Activated CD8-positive, alpha-beta T cell treated with anti-CD3 and anti-CD28 coated beads, Interleukin-2, amount 10 ng/mL, durations not matched to agents 7 days and 5 days (primary cell): ENCODE data around the gene ASB10. TPM values are rescaled to one million over a fixed set of nuclear protein-coding genes. Genes with fewer than 3 reads are reported as not detected.

Source experiments
- ATAC-seq: fragments of 150-1000 bp; cut with Tn5 transposase; one replicate; pipeline ENCODE4 v1.10.0; 2021; ENCODE audit warnings: moderate library complexity
- CTCF ChIA-PET: fragments of 350-600 bp; sonication (Branson Sonifier 250); formaldehyde crosslinking; loops from one replicate; lab custom pipeline; 2021; ENCODE audit warnings: antibody characterized with exemption; lab: Charles Lee
- POLR2A ChIA-PET: fragments of 350-600 bp; sonication (Branson Sonifier 250); formaldehyde crosslinking; loops from one replicate; lab custom pipeline; 2021; ENCODE audit warnings: antibody characterized with exemption; lab: Charles Lee
- DNase-seq: peaks from one replicate; pipeline ENCODE4 v3.0.0-alpha.2; 2020
- H3K27ac Mint-ChIP-seq: one replicate; pipeline ENCODE4 v1.8.0; 2021; ENCODE audit warnings: mild to moderate bottlenecking, mixed read lengths
- H3K27me3 Mint-ChIP-seq: one replicate; pipeline ENCODE4 v1.8.0; 2021; ENCODE audit warnings: low read depth, mixed read lengths
- H3K36me3 Mint-ChIP-seq: one replicate; pipeline ENCODE4 v1.8.0; 2021; ENCODE audit warnings: low read depth, mixed read lengths
- H3K4me1 Mint-ChIP-seq: one replicate; pipeline ENCODE4 v1.8.0; 2021; ENCODE audit warnings: low read depth, mixed read lengths
- H3K4me3 Mint-ChIP-seq: one replicate; pipeline ENCODE4 v1.8.0; 2021; ENCODE audit warnings: mild to moderate bottlenecking, mixed read lengths
- H3K9me3 Mint-ChIP-seq: one replicate; pipeline ENCODE4 v1.8.0; 2022; ENCODE audit warnings: mixed read lengths; ENCODE audit not compliant: insufficient read depth
- total RNA-seq, 2 experiments: library from RNA; stranded (reverse); gene quantifications; one replicate each; pipeline ENCODE4 v1.2.3, GENCODE V29; 2021

The ASB10 gene
- total RNA-seq, 2 experiments from 2014 or later = not detected

GRCh38 chr7:151148319-151149259, 38.5 kb downstream of the ASB10 start:
- ChIA-PET CTCF (interaction anchor here (0.7 to 1.7 kb wide), 3 partner anchors 9 to 24 kb away, joined by 3 to 8 read pairs (median 3); no protein-coding TSS in a partner anchor), POLR2A (no interaction called here)
- no peak overlapping the region for H3K27ac Mint-ChIP-seq
- peaks cover 7% of the 10 kb centered on the region for H3K27me3 Mint-ChIP-seq
- ATAC-seq (no peak), DNase-seq (no peak)
- no peaks in the 10 kb centered on the region for H3K9me3 Mint-ChIP-seq
- H3K36me3 Mint-ChIP-seq = no peaks in the 10 kb centered on the region
- no peak overlapping the region for H3K4me3 Mint-ChIP-seq
- H3K4me1 Mint-ChIP-seq = no peaks in the 10 kb centered on the region

GRCh38 chr7:151146761-151147160, 40.3 kb downstream of the ASB10 start:
- no peak overlapping the region for H3K4me3 Mint-ChIP-seq
- ATAC-seq = no peak

GRCh38 chr7:151144387-151144786, 42.7 kb downstream of the ASB10 start:
- ChIA-PET POLR2A (no interaction called here), CTCF (no interaction called here)
- Mint-ChIP-seq H3K4me3 (no peak overlapping the region), H3K27ac (no peak overlapping the region), H3K36me3 (no peaks in the 10 kb centered on the region), H3K9me3 (no peaks in the 10 kb centered on the region), H3K4me1 (no peaks in the 10 kb centered on the region), H3K27me3 (peaks cover 3% of the 10 kb centered on the region)
- ATAC-seq (no peak), DNase-seq (no peak)

More at GRCh38 chr7:151146761-151147160, 40.3 kb downstream of the ASB10 start:
- Mint-ChIP-seq H3K27ac (no peak overlapping the region), H3K4me1 (no peaks in the 10 kb centered on the region), H3K9me3 (no peaks in the 10 kb centered on the region), H3K27me3 (peaks cover 7% of the 10 kb centered on the region), H3K36me3 (no peaks in the 10 kb centered on the region)
- no peak for DNase-seq
- POLR2A ChIA-PET = no interaction called here
- CTCF ChIA-PET = interaction anchor here (0.8 to 2.3 kb wide), 5 partner anchors 10 to 139 kb away, joined by 3 to 6 read pairs (median 4); no protein-coding TSS in a partner anchor

- ATAC-seq = no peak
- no peaks in the 10 kb centered on the region for H3K27me3 Mint-ChIP-seq
- DNase-seq = no peak
- no peaks in the 10 kb centered on the region for H3K9me3 Mint-ChIP-seq
- ChIA-PET POLR2A (no interaction called here), CTCF (interaction anchor here (1.1 kb wide), 1 partner anchor 20 kb away, joined by 3 read pairs; no protein-coding TSS in a partner anchor)
- no peaks in the 10 kb centered on the region for H3K36me3 Mint-ChIP-seq
- H3K27ac Mint-ChIP-seq = no peak overlapping the region
- no peaks in the 10 kb centered on the region for H3K4me1 Mint-ChIP-seq
- no peak overlapping the region for H3K4me3 Mint-ChIP-seq
Observed at GRCh38 chr7:151143261-151144015, 43.6 kb downstream of the ASB10 start.

GRCh38 chr7:151142686-151143040, 44.4 kb downstream of the ASB10 start:
- ChIA-PET CTCF (interaction anchor here (1.1 kb wide), 1 partner anchor 19 kb away, joined by 3 read pairs; no protein-coding TSS in a partner anchor), POLR2A (no interaction called here)
- Mint-ChIP-seq H3K9me3 (no peaks in the 10 kb centered on the region), H3K36me3 (no peaks in the 10 kb centered on the region), H3K4me3 (no peak overlapping the region), H3K27me3 (no peaks in the 10 kb centered on the region), H3K4me1 (no peaks in the 10 kb centered on the region), H3K27ac (no peak overlapping the region)
- DNase-seq (no peak), ATAC-seq (no peak)

- ChIA-PET POLR2A (no interaction called here), CTCF (interaction anchor here (1.1 kb wide), 1 partner anchor 19 kb away, joined by 3 read pairs; no protein-coding TSS in a partner anchor)
- no peaks in the 10 kb centered on the region for H3K36me3 Mint-ChIP-seq
- no peak overlapping the region for H3K27ac Mint-ChIP-seq
- no peak for DNase-seq
- H3K4me3 Mint-ChIP-seq = no peak overlapping the region
- no peaks in the 10 kb centered on the region for H3K4me1 Mint-ChIP-seq
- no peaks in the 10 kb centered on the region for H3K9me3 Mint-ChIP-seq
- ATAC-seq = no peak
- H3K27me3 Mint-ChIP-seq = no peaks in the 10 kb centered on the region
Observed at GRCh38 chr7:151141855-151142685, 45.0 kb downstream of the ASB10 start.

- ATAC-seq = no peak
- no peak overlapping the region for H3K27ac Mint-ChIP-seq
- no peaks in the 10 kb centered on the region for H3K9me3 Mint-ChIP-seq
- no peak overlapping the region for H3K4me3 Mint-ChIP-seq
- H3K4me1 Mint-ChIP-seq = no peaks in the 10 kb centered on the region
- CTCF ChIA-PET = no interaction called here
- DNase-seq = no peak
- POLR2A ChIA-PET = no interaction called here
- H3K27me3 Mint-ChIP-seq = no peaks in the 10 kb centered on the region
- no peaks in the 10 kb centered on the region for H3K36me3 Mint-ChIP-seq
Observed at GRCh38 chr7:151141311-151141854, 45.7 kb downstream of the ASB10 start.

- ATAC-seq (no peak), DNase-seq (no peak)
- no peaks in the 10 kb centered on the region for H3K4me1 Mint-ChIP-seq
- no peak overlapping the region for H3K4me3 Mint-ChIP-seq
- POLR2A ChIA-PET = no interaction called here
- no peaks in the 10 kb centered on the region for H3K36me3 Mint-ChIP-seq
- CTCF ChIA-PET = interaction anchor here (1.5 kb wide), 1 partner anchor 25 kb away, joined by 3 read pairs; no protein-coding TSS in a partner anchor
- no peaks in the 10 kb centered on the region for H3K27me3 Mint-ChIP-seq
- no peaks in the 10 kb centered on the region for H3K9me3 Mint-ChIP-seq
- no peak overlapping the region for H3K27ac Mint-ChIP-seq
Observed at GRCh38 chr7:151140826-151141225, 46.2 kb downstream of the ASB10 start.

- no peak overlapping the region for H3K27ac Mint-ChIP-seq
- H3K4me1 Mint-ChIP-seq = no peaks in the 10 kb centered on the region
- H3K4me3 Mint-ChIP-seq = no peak overlapping the region
- no peaks in the 10 kb centered on the region for H3K27me3 Mint-ChIP-seq
- CTCF ChIA-PET = interaction anchor here (1.2 to 1.5 kb wide), 3 partner anchors 16 to 34 kb away, joined by 3 to 6 read pairs (median 3); no protein-coding TSS in a partner anchor
- H3K36me3 Mint-ChIP-seq = no peaks in the 10 kb centered on the region
- POLR2A ChIA-PET = no interaction called here
- DNase-seq = no peak
- no peak for ATAC-seq
- H3K9me3 Mint-ChIP-seq = no peaks in the 10 kb centered on the region
Observed at GRCh38 chr7:151139791-151140190, 47.3 kb downstream of the ASB10 start.

- Mint-ChIP-seq H3K4me1 (no peaks in the 10 kb centered on the region), H3K36me3 (no peaks in the 10 kb centered on the region), H3K27ac (no peak overlapping the region), H3K9me3 (no peaks in the 10 kb centered on the region), H3K4me3 (no peak overlapping the region), H3K27me3 (no peaks in the 10 kb centered on the region)
- ATAC-seq (no peak), DNase-seq (no peak)
- ChIA-PET CTCF (interaction anchor here (0.5 to 1.5 kb wide), 4 partner anchors 15 to 34 kb away, joined by 3 to 6 read pairs (median 3); no protein-coding TSS in a partner anchor), POLR2A (no interaction called here)
Observed at GRCh38 chr7:151139071-151139790, 47.8 kb downstream of the ASB10 start.
